CD4-positive, alpha-beta T cell treated with Interleukin-17A for 4 hours (primary cell): ENCODE data around the gene DIAPH1.

Experiments
- DNase-seq: peaks from one replicate; pipeline ENCODE4 v3.0.0-alpha.2; 2020; ENCODE audit warnings: mixed read lengths

DIAPH1 gene

GRCh38 chr5:141517880-141518617, 100.8 kb downstream of the DIAPH1 start:
- DNase-seq = no peak

GRCh38 chr5:141517312-141517711, 101.5 kb downstream of the DIAPH1 start:
- no peak for DNase-seq

GRCh38 chr5:141516672-141517025, 102.2 kb downstream of the DIAPH1 start:
- no peak for DNase-seq

GRCh38 chr5:141515946-141516671, 102.7 kb downstream of the DIAPH1 start:
- DNase-seq = no peak

- DNase-seq = no peak
These were observed 103.7 kb downstream of the DIAPH1 start for GRCh38 chr5:141515141-141515540.

GRCh38 chr5:141514330-141515133, 104.3 kb downstream of the DIAPH1 start:
- no peak for DNase-seq

GRCh38 chr5:141513627-141514329, 105.0 kb downstream of the DIAPH1 start:
- peak; percentile 62 for DNase-seq

GRCh38 chr5:141512911-141513626, 105.7 kb downstream of the DIAPH1 start:
- peak; percentile 57 for DNase-seq

GRCh38 chr5:141512390-141512910, 106.3 kb downstream of the DIAPH1 start:
- peak; percentile 92 for DNase-seq

- DNase-seq = no peak
These were observed 107.0 kb downstream of the DIAPH1 start for GRCh38 chr5:141511771-141512325.

- DNase-seq = no peak
These were observed 107.8 kb downstream of the DIAPH1 start for GRCh38 chr5:141510850-141511601.

- no peak for DNase-seq
These were observed 108.6 kb downstream of the DIAPH1 start for GRCh38 chr5:141510160-141510559.

- DNase-seq = no peak
These were observed 109.8 kb downstream of the DIAPH1 start for GRCh38 chr5:141508798-141509611.

- DNase-seq = no peak
These were observed 110.4 kb downstream of the DIAPH1 start for GRCh38 chr5:141508440-141508797.

- DNase-seq = no peak
These were observed 111.3 kb downstream of the DIAPH1 start for GRCh38 chr5:141507387-141508091.

GRCh38 chr5:141506381-141507155, 112.2 kb downstream of the DIAPH1 start:
- DNase-seq = no peak

- DNase-seq = no peak
These were observed 114.6 kb downstream of the DIAPH1 start for GRCh38 chr5:141504216-141504615.

- DNase-seq = no peak
These were observed 115.1 kb downstream of the DIAPH1 start for GRCh38 chr5:141503681-141504080.

- DNase-seq = no peak
These were observed 117.0 kb downstream of the DIAPH1 start for GRCh38 chr5:141501761-141502160.
